HG03342 (cell line): ENCODE data around the gene MED13L.
"Not testable (repeated sequence)": the region's sequence is repeated elsewhere in the genome, so short reads cannot be mapped to it uniquely, and the experiment has no call there.

Experiments used
- ATAC-seq: cut with Tn5 transposase; IDR thresholded peaks from one replicate; pipeline ENCODE4 v1.9.1; 2021; ENCODE audit warnings: mild to moderate bottlenecking, moderate library complexity; ENCODE audit not compliant: unreplicated experiment

MED13L gene

DNA sequence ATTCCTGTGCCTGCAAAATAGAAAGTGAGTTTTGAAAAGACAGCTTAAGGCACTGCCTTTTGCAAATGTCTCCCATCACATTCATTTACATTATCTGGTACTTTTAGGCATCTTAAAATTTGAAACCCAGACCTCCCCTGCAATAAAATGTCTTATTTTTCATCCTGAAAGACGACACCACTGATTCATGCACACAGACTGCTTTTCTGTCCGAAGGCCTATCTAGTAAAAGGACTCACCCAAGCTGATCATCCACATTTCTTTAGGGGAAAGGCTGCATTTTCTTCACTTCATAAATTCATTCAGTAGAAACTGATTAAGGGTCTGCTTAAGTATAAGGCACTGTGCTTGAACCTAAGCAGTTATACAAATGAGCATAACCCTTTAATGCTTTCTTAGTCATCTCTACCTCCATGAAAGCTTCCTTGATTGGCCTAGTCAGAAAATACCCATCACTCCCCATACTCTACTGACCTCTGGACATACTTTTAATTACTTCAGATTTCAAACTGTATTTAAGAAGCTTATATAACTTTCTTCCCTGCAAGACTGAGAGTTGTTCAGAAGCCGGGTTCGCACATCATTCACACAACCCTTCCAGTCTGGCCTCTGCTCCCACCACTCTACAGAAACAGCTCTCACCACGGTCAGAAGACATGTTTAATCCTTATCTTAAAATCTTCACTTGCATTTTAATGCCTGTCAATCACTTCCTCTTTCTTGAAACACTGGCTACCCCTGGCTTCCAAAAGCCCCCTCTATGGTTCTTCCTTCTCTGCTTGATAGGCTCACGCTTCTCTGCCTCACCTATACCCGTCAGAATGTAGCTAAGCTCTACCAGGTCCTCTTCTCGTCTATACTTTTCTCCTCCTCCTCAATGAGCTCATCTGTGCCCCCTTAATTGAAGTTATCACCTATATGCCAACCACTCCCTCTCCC, 288.6 kb downstream of the MED13L start:
- ATAC-seq: no peak

DNA sequence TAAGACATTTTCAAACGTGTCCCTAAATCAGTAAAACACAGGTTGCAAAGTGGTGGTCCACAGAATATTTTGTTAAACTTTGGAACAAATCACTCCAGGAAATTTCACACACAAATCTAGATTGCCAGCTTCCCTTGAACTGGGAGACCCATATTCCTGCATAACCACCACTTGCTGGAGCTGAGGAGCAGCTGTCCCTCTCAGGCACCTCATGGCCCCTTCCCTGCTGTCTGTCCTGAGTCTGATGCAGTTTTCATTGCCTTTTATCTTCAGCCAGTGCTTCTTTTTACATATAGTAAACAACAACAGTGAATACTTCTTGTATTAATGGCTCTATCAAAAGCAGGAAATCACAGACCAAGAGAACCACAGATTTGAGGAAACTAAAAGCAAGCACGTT, 289.3 kb downstream of the MED13L start:
- no peak for ATAC-seq

GRCh38 chr12:115984616-115985015, 292.9 kb downstream of the MED13L start:
- no peak for ATAC-seq

- no peak for ATAC-seq
These were observed 294.2 kb downstream of the MED13L start for GRCh38 chr12:115983226-115983798.

DNA sequence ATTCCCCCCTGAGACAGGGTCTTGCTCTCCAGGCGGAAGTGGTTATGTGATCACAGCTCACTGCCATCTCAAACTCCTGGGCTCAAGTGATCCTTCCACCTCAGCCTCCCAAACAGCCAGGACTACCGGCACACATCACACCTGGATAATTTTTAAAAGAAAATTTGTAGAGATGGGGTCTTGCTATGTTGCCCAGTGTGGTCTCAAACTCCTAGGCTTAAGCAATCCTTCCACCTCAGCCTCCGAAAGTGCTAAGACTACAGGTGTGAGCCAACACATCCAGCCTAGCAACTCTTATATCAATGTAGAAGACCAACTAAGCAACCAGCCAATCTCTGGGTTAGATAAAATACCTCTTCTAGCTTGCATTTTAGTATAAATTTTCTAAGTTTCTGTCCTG, 297.2 kb downstream of the MED13L start:
- ATAC-seq: no peak

- no peak for ATAC-seq
These were observed 297.6 kb downstream of the MED13L start for GRCh38 chr12:115979851-115980250.

GRCh38 chr12:115979351-115979750, 298.1 kb downstream of the MED13L start:
- ATAC-seq: no peak

DNA sequence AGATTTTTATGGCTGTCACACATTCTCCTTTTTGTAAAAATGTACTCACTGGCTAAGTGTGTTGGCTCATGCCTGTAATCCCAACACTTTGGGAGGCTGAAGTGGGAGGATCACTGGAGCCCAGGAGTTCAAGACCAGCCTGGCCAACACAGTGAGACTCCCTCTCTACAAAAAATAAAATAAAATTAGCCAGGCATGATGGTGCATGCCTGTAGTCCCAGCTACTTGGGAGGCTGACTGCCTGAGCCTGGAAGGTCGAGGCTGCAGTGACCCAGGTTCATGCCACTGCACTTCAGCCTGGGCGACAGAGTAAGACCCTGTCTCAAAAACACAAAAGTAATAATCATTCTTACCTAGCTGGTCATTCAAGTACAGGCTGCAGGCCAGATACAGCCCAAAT, 300.7 kb downstream of the MED13L start:
- not testable (repeated sequence) for ATAC-seq

GRCh38 chr12:115975411-115975810, 302.1 kb downstream of the MED13L start:
- ATAC-seq: no peak

- ATAC-seq: no peak
These were observed 303.3 kb downstream of the MED13L start for GRCh38 chr12:115973968-115974724.

DNA sequence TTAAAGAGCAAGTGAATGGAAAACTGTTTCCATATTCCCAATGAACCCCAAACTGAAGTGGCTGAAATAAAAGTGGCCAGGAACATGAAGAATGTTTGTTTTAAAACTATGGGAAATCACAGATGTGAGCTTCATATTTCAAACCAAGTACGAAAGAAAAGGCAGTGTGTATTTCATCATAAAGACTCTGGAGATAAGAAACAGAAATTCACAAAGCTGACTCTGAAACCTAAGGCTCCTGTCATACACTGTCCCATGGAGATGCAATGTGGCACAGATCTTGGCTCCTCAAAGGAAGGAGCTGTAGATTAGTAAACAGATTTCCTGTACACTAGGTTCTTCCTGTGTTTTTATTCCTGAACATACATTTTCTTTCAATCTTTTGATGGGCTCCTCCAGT, 304.4 kb downstream of the MED13L start:
- ATAC-seq: no peak

- ATAC-seq: no peak
These were observed 305.3 kb downstream of the MED13L start for GRCh38 chr12:115972241-115972640.

DNA sequence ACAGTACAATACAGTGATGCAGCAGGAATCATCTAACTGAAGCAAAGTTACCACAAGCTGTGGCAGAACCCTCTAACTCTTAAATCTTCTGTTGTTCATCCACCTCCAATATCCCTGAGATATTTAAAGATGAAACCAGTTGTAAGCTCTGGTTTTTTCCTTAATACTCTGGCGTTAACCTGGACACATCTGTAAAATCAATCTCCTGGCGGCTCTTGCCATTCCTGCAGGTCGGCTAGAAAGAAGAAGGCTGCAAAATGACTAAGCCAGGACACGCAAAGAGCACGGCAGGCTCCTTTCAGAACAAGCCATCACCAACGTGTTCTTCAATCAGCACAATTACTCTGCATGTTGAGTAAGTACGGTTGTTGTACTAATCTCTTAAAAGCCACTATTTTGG, 309.3 kb downstream of the MED13L start:
- ATAC-seq: no peak

DNA sequence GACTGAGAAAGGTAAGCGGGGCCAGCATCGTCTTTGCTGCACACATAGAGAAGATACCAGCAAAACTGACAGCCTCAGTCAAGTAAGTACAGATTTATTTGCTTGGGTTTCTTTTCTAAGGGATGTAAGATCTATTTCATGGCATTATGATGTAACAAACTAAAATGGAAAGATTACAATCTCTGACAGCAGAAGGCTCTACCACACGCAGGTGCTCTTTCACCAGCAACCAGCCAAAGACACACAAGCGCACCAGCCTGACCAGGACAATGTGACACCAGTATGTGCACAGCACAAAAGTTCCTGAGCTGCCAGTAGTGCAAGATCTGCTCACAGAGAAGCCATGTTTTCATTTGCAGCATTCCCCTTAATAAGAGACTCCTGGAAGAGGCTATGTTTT, 311.1 kb downstream of the MED13L start:
- no peak for ATAC-seq

DNA sequence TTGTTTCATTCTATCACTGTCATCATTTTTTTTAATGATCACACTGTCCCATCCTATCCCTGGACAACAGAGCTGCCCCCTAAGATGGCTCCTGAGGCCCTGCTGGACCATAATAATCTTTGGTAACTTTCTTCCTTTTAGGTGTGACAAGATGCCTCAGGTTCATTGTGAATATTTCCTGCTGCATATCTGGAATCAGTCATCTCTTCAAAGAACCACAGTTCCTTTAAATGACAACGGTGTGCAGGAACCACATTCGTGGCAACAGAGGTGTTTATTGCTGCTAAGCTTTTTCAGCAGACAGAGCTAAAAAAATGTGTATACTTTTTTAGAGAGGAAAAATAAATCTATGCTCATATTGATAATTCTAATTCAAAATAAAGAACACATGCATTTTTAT, 312.9 kb downstream of the MED13L start:
- no peak for ATAC-seq

- ATAC-seq: no peak
These were observed 313.3 kb downstream of the MED13L start for GRCh38 chr12:115964214-115964613.

DNA sequence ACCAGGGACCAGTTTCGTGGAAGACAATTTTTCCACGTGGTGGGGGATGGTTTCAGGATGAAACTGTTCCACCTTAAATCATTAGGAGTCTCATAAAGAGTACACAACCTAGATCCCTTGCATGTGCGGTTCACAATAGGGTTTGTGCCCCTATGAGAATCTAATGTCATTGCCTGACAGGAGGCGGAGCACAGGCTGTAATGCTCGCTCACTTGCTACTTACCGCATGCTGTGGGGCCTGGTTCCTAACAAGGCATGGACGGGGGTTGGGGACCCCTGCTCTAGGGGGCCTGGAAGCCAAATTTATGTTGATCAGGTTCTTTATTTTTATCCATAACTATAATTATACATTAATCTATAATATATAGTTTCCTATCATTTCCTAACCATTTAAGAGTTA, 315.3 kb downstream of the MED13L start:
- no peak for ATAC-seq

GRCh38 chr12:115960868-115961802, 316.4 kb downstream of the MED13L start:
- no peak for ATAC-seq

GRCh38 chr12:115957686-115958290, 319.7 kb downstream of the MED13L start:
- no peak for ATAC-seq

- ATAC-seq: no peak
These were observed 320.8 kb downstream of the MED13L start for GRCh38 chr12:115956659-115957058.
